AG04449 (cell line): ENCODE data around the gene ZFR.
"Not testable (repeated sequence)": the region's sequence is repeated elsewhere in the genome, so short reads cannot be mapped to it uniquely, and the experiment has no call there.

Source experiments
- CTCF ChIA-PET: fragments of 350-600 bp; formaldehyde crosslinking; extraction: SDS; loops from one replicate; lab custom pipeline; 2021; ENCODE audit warnings: antibody characterized with exemption; lab: Yijun Ruan, JAX
- POLR2A ChIA-PET: fragments of 400-600, 350-600 bp; formaldehyde crosslinking; extraction: SDS; loops from one replicate; lab custom pipeline; 2020; ENCODE audit warnings: antibody characterized with exemption, inconsistent platforms; lab: Yijun Ruan, JAX
- DNase-seq: peaks from one replicate; pipeline ENCODE4 v3.0.0-alpha.2; 2010; ENCODE audit warnings: low read depth, low spot score
- H3K4me3 ChIP-seq: 2 replicates; pipeline ENCODE4 v1.5.1; 2011; ENCODE audit warnings: low read depth, mild to moderate bottlenecking, control low read depth, low read length
- TF ChIP-seq, protein P1 (sequence below): IDR thresholded peaks from one replicate; pipeline ENCODE4 v1.5.1; 2011; ENCODE audit warnings: mild to moderate bottlenecking, moderate library complexity, low read length, control low read depth, inconsistent platforms; ENCODE audit not compliant: insufficient read depth; ENCODE audit errors: missing control alignments

Gene ZFR

DNA sequence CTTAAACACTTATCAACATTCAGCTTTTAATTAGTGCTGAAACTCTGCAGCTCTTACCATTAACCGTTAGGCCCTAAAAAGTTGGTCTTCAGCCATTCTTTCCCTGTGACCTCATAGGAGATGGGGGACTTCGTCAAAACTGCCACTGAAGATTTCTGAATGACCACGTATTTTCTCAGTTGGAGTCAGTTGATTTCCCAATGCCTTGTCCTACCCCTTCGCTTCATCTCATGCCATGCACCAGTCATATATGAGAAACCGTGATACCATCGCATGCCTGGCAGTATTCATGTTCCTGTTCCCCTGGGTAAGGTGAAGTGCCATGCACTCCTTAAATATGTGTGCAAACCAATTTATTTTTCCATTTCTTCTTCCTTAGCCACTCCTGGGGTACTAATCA lies 10.8 kb upstream of the ZFR start:
- no peak for DNase-seq
- TF ChIP-seq, protein P1, sequence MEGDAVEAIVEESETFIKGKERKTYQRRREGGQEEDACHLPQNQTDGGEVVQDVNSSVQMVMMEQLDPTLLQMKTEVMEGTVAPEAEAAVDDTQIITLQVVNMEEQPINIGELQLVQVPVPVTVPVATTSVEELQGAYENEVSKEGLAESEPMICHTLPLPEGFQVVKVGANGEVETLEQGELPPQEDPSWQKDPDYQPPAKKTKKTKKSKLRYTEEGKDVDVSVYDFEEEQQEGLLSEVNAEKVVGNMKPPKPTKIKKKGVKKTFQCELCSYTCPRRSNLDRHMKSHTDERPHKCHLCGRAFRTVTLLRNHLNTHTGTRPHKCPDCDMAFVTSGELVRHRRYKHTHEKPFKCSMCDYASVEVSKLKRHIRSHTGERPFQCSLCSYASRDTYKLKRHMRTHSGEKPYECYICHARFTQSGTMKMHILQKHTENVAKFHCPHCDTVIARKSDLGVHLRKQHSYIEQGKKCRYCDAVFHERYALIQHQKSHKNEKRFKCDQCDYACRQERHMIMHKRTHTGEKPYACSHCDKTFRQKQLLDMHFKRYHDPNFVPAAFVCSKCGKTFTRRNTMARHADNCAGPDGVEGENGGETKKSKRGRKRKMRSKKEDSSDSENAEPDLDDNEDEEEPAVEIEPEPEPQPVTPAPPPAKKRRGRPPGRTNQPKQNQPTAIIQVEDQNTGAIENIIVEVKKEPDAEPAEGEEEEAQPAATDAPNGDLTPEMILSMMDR, result no peak
- ChIA-PET POLR2A (no interaction called here), CTCF (no interaction called here)
- H3K4me3 ChIP-seq, result no peak overlapping the region

DNA sequence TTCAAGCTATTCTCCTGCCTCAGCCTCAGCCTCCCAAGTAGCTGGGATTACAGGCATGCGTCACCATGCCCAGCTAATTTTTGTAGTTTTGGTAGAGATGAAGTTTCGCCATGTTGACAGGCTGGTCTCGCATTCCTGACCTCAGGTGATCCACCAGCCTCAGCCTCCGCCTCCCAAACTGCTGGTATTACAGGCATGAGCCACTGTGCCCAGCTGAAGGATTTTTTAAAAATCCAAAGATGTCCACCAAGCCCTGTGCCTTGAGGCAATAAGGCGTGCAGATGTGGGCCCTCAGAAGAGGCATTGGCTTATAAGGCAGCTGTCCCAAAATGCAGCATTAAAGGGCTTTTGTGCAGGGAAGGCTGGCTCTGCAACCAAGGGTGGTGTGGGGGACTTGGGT lies 10.3 kb upstream of the ZFR start:
- TF ChIP-seq, protein P1, result no peak
- no peak for DNase-seq
- H3K4me3 ChIP-seq, result no peak overlapping the region
- POLR2A ChIA-PET, result interaction anchor here (0.6 kb wide), 1 partner anchor 1466 kb away, joined by 3 read pairs; no protein-coding TSS in a partner anchor
- CTCF ChIA-PET, result interaction anchor here (1.2 kb wide), 1 partner anchor 135 kb away, joined by 3 read pairs; no protein-coding TSS in a partner anchor

DNA sequence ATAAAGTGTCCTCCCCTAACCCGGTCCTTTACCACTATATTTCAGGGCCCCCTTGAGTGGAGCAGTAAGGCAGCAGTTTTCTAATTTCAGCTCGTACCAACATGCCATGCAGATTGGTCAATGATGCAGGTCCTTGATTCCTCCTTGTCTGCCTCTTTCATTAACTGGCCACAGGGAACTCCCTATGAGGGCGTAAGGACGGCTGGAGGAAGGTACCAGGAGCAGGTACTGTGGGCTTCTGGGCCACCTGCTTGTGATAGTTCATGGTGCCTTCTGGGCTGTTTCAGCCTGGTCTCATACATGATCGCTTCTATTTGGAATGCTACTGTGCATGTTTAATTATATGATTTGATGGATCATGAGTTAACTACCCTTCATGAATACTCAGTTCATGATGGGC lies 9.4 kb upstream of the ZFR start:
- H3K4me3 ChIP-seq, result no peak overlapping the region
- TF ChIP-seq, protein P1, result no peak
- POLR2A ChIA-PET, result interaction anchor here (0.6 kb wide), 1 partner anchor 133 kb away, joined by 4 read pairs; no protein-coding TSS in a partner anchor
- no peak for DNase-seq
- CTCF ChIA-PET, result interaction anchor here (1.2 to 1.3 kb wide), 2 partner anchors 35 to 136 kb away, joined by 3 to 4 read pairs; no protein-coding TSS in a partner anchor

DNA sequence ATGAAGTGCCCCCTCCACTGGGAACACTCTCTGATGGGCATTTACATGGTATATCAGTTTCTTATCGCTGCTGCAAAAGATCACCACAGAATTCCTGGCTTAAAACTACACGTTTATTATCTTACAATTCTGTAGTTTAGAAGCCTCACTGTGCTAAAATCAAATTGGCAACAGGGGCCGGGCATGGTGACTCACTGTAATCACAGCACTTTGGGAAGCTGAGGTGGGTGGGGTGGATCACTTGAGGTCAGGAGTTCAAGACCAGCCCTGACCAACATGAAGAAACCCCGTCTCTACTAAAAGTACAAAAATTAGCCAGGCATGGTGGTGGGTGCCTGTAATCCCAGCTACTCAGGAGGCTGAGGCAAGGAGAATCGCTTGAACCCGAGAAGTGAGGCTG lies 7.8 kb upstream of the ZFR start:
- CTCF ChIA-PET, result interaction anchor here (1.5 to 1.6 kb wide), 2 partner anchors 11 to 37 kb away, joined by 3 read pairs; no protein-coding TSS in a partner anchor
- DNase-seq, POLR2A ChIA-PET, H3K4me3 ChIP-seq: not testable (repeated sequence)

DNA sequence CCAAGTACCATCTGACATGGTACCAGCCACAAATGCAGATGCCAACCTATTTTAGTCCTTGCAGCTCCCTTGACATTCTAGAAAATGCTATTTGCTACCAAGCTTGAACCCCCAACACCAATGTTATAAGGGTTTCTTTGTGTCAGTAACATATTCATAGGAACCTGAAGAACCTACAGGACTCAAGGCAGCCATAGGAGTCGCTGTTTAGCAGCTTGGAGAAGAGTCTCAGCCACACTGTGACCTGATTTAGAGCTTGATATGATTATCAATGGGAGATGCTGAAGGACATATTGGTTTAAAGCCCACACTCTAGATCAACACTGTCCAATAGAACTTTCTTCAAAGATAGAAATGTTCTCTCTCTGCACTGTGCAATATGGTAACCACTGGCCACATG lies 6.4 kb upstream of the ZFR start:
- ChIA-PET POLR2A (no interaction called here), CTCF (no interaction called here)
- H3K4me3 ChIP-seq, result no peak overlapping the region
- TF ChIP-seq, protein P1, result no peak
- DNase-seq, result no peak

DNA sequence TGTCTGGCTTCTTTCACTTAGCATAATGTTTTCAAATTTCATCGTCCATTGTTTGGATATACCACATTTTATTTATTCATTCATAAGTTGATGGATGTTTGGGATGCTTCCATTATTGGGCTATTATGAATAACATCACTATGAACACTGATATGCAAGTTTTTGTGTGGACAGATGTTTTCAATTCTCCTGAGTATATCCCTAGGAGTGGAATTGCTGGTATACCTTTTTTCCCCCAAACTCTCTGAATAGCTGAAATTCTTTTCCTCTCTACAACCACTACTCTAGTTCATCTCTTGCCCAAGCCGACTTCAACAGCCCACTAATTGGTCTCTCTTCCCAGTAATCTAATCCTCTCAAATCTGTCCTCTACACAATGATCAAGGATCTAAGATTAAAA lies 4.7 kb upstream of the ZFR start:
- ChIA-PET CTCF (no interaction called here), POLR2A (interaction anchor here (1.0 kb wide), 1 partner anchor 8 kb away, joined by 3 read pairs; no protein-coding TSS in a partner anchor)
- TF ChIP-seq, protein P1, result no peak
- DNase-seq, result no peak
- no peak overlapping the region for H3K4me3 ChIP-seq

DNA sequence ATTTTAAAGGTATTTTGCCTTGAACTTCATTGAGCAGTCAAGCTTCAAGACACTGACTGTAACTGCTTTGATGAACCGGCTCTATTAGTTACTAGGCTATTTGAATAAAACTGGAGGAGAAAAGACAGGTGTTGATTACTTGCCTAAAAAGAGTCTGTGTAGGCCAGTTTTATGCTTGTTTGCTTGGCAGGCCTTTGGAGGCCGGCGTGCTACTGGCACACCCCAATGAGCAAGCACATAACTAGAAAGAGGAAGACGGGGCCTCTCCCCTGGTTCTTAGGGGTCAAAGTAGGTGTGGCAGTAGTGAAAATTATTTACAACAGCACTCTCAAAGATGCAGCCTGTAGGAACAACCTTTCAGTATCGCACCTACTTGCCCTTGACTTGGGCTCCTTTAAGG lies 2.1 kb upstream of the ZFR start:
- TF ChIP-seq, protein P1, result no peak
- H3K4me3 ChIP-seq, result no peak overlapping the region
- ChIA-PET POLR2A (no interaction called here), CTCF (interaction anchor here (1.4 kb wide), 1 partner anchor 43 kb away, joined by 5 read pairs; no protein-coding TSS in a partner anchor)
- DNase-seq, result no peak
